K562 (cell line): ENCODE measurements around the gene CIAO2A. TPM values are rescaled to one million over a fixed set of nuclear protein-coding genes. Genes with fewer than 3 reads are reported as not detected.

ENCODE experiments used
- BCOR ChIP-seq: fragments of 450-650 bp; IDR thresholded peaks from 2 replicates; pipeline ENCODE4 v1.6.1; 2016
- E2F3 ChIP-seq: fragments of 250-450 bp; sonication (Bioruptor Pico); IDR thresholded peaks from 2 replicates; pipeline ENCODE4 v1.4.0; 2020; ENCODE audit warnings: mild to moderate bottlenecking
- FIP1L1 ChIP-seq: fragments of 200-400 bp; formaldehyde crosslinking; IDR thresholded peaks from 2 replicates; pipeline ENCODE4 v1.6.1; 2018; ENCODE audit warnings: mild to moderate bottlenecking, low read depth, low read length; ENCODE audit not compliant: poor library complexity, severe bottlenecking
- LARP7 ChIP-seq: fragments of 450-650 bp; IDR thresholded peaks from 2 replicates; pipeline ENCODE4 v1.6.1; 2016
- MEF2A ChIP-seq: IDR thresholded peaks from 2 replicates; pipeline ENCODE4 v1.6.1; 2011; ENCODE audit warnings: low read depth, mild to moderate bottlenecking, low read length, moderate library complexity; ENCODE audit not compliant: control insufficient read depth
- NFRKB ChIP-seq: fragments of 450-650 bp; IDR thresholded peaks from 2 replicates; pipeline ENCODE4 v1.6.1; 2016; ENCODE audit warnings: low read depth
- NR2C1 ChIP-seq, 2 experiments: fragments of 450-650 bp; IDR thresholded peaks; 2 replicates each; pipeline ENCODE4 v1.6.1; 2017; ENCODE audit warnings: mild to moderate bottlenecking in 2 of 2, antibody characterized with exemption in 1 of 2, inconsistent platforms in 1 of 2, missing compliant biosample characterization in 1 of 2, missing genetic modification characterization in 1 of 2
- SRF ChIP-seq, 2 experiments: fragments of 250-450, 450-650 bp in 1 of 2; sonication (Bioruptor Pico) in 1 of 2; sonication (generic) in 1 of 2; formaldehyde crosslinking; IDR thresholded peaks; 2 replicates each; pipeline versions ENCODE4 v1.5.0 to v1.5.1; 2020 to 2022; ENCODE audit warnings: mild to moderate bottlenecking in 1 of 2, missing genetic modification reagents in 1 of 2
- SRSF9 ChIP-seq: fragments of 200-400 bp; formaldehyde crosslinking; IDR thresholded peaks from 2 replicates; pipeline ENCODE4 v1.6.1; 2017; ENCODE audit warnings: low read depth, low read length, borderline replicate concordance
- TEAD1 ChIP-seq, 2 experiments: fragments of 450-650 bp in 1 of 2; sonication (generic) in 1 of 2; formaldehyde crosslinking; IDR thresholded peaks; 2 replicates each; pipeline versions ENCODE4 v1.4.0 to v1.8.0; 2020 to 2022; ENCODE audit warnings: mild to moderate bottlenecking in 2 of 2, missing genetic modification reagents in 1 of 2
- XRCC5 ChIP-seq: fragments of 200-400 bp; formaldehyde crosslinking; IDR thresholded peaks from 2 replicates; pipeline ENCODE4 v1.6.1; 2017; ENCODE audit warnings: low read depth, mild to moderate bottlenecking, low read length
- ZNF644 ChIP-seq: fragments of 200-800 bp; sonication (Bioruptor generic); IDR thresholded peaks from 2 replicates; pipeline ENCODE4 v1.6.1; 2016; ENCODE audit warnings: low read depth, missing genetic modification characterization, missing compliant biosample characterization
- polyA plus RNA-seq, 8 experiments: library from polyadenylated mRNA; depleted of rRNA in 4 of 8; stranded (reverse) in 5 of 8; unstranded in 3 of 8; fragments of >200 nt; fragmentation: Nextera tagmentation in 2 of 8; fragmentation: Illumina TruSeq in 1 of 8; extraction: Ambion mirVana in 2 of 8; extraction: Trizol in 1 of 8; gene quantifications; 2 replicates each; pipeline versions ENCODE4 v1.2.1 to v1.2.3, GENCODE V29; 2011 to 2014; ENCODE audit warnings: inconsistent platforms in 1 of 8, missing spikeins in 1 of 8
- total RNA-seq, 7 experiments: library from RNA; depleted of rRNA in 6 of 7; stranded (reverse); fragments of >200 nt in 6 of 7; fragmentation: Illumina TruSeq in 2 of 7; extraction: Trizol in 2 of 7; gene quantifications; 2 replicates each; pipeline versions ENCODE4 v1.2.1 to v1.2.3, GENCODE V29; 2011 to 2021; ENCODE audit warnings: low replicate concordance in 1 of 7
- TF ChIP-seq, protein P1 (sequence below): IDR thresholded peaks from 3 replicates; pipeline ENCODE4 v1.6.1; 2011; ENCODE audit warnings: borderline replicate concordance, mild to moderate bottlenecking, moderate library complexity; ENCODE audit not compliant: insufficient read length; ENCODE audit errors: extremely low read depth
- TF ChIP-seq, protein P2 (sequence below): sonication (generic); formaldehyde crosslinking; IDR thresholded peaks from 2 replicates; pipeline ENCODE4 v1.8.0; 2022; ENCODE audit warnings: mild to moderate bottlenecking, missing genetic modification reagents
- TF ChIP-seq, protein P3 (sequence below), 2 experiments: fragments of 450-650 bp; IDR thresholded peaks; 2 replicates each; pipeline ENCODE4 v1.6.1; 2018; ENCODE audit warnings: mild to moderate bottlenecking in 2 of 2, low read depth in 1 of 2; ENCODE audit not compliant: partially characterized antibody in 2 of 2
- TF ChIP-seq, protein P4 (sequence below): sonication (generic); formaldehyde crosslinking; IDR thresholded peaks from 2 replicates; pipeline ENCODE4 v1.8.1; 2023; ENCODE audit warnings: mild to moderate bottlenecking, missing genetic modification reagents

CIAO2A gene
- total and polyA plus RNA-seq, 9 of the 15 experiments (the other 6 are each of a cell fraction or from before 2014, with no cell fraction given) = 161 to 429 (median 313) TPM

DNA sequence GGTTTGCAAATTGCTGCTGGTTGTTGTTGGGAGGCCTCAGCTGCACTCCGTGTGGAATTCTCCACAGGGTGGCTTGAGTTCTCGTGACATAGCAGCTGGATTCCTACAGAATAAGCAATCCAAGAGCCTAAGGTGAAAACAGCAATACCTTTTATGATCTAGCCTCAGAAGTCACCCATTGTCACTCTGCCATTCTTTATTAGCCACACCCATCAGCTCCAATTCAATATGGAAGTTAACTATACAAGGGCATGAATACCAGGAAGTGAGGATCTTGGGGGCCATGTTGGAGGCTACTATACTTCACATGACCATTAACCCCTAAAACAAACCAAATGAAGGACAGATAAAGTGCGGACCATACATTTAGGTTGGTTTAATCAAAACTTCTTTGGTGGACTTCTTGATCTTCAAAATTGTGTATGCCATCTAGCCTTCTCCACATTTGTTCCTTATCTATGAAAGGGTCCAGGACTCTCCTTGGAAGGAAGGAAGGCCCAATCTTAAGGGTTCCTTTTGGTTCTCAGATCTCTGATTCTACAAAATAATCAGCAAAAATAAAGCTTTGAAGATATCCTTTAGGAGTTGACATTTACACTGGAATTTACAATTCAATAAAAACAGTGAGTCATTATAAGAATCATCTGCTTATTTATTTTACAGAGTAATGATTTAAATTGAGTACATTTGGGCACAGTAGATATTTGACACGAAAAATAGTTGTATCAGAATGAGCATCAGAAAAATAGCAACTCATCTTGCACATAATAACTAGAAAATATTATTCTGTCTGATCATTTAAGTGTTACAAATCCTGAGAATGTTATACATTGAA lies 21.5 kb downstream of the CIAO2A start (continued):
- TF ChIP-seq, protein P1, sequence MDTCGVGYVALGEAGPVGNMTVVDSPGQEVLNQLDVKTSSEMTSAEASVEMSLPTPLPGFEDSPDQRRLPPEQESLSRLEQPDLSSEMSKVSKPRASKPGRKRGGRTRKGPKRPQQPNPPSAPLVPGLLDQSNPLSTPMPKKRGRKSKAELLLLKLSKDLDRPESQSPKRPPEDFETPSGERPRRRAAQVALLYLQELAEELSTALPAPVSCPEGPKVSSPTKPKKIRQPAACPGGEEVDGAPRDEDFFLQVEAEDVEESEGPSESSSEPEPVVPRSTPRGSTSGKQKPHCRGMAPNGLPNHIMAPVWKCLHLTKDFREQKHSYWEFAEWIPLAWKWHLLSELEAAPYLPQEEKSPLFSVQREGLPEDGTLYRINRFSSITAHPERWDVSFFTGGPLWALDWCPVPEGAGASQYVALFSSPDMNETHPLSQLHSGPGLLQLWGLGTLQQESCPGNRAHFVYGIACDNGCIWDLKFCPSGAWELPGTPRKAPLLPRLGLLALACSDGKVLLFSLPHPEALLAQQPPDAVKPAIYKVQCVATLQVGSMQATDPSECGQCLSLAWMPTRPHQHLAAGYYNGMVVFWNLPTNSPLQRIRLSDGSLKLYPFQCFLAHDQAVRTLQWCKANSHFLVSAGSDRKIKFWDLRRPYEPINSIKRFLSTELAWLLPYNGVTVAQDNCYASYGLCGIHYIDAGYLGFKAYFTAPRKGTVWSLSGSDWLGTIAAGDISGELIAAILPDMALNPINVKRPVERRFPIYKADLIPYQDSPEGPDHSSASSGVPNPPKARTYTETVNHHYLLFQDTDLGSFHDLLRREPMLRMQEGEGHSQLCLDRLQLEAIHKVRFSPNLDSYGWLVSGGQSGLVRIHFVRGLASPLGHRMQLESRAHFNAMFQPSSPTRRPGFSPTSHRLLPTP = no peak
- TF ChIP-seq BCOR (no peak), LARP7 (no peak), TEAD1 (CRISPR knock-in tag; IDR thresholded peaks at IDR 0.05) (no peak; a peak in 1 of 4 replicates), FIP1L1 (no peak), MEF2A (no peak), SRSF9 (no peak), E2F3 (CRISPR knock-in tag) (no peak), SRF (CRISPR knock-in tag; IDR thresholded peaks at IDR 0.05) (peak; percentile 78 to 87), NFRKB (0 out of 2 replicates have a peak, but pooled peaks have one; percentile 26), ZNF644 (tag) (peak; percentile 73), NR2C1 (IDR thresholded peaks at IDR 0.05) (no peak), NR2C1 (tag; IDR thresholded peaks at IDR 0.05) (peak; percentile 68), XRCC5 (no peak)
- TF ChIP-seq, protein P2, sequence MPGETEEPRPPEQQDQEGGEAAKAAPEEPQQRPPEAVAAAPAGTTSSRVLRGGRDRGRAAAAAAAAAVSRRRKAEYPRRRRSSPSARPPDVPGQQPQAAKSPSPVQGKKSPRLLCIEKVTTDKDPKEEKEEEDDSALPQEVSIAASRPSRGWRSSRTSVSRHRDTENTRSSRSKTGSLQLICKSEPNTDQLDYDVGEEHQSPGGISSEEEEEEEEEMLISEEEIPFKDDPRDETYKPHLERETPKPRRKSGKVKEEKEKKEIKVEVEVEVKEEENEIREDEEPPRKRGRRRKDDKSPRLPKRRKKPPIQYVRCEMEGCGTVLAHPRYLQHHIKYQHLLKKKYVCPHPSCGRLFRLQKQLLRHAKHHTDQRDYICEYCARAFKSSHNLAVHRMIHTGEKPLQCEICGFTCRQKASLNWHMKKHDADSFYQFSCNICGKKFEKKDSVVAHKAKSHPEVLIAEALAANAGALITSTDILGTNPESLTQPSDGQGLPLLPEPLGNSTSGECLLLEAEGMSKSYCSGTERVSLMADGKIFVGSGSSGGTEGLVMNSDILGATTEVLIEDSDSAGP (CRISPR knock-in tag) = no peak
- TF ChIP-seq, protein P3, sequence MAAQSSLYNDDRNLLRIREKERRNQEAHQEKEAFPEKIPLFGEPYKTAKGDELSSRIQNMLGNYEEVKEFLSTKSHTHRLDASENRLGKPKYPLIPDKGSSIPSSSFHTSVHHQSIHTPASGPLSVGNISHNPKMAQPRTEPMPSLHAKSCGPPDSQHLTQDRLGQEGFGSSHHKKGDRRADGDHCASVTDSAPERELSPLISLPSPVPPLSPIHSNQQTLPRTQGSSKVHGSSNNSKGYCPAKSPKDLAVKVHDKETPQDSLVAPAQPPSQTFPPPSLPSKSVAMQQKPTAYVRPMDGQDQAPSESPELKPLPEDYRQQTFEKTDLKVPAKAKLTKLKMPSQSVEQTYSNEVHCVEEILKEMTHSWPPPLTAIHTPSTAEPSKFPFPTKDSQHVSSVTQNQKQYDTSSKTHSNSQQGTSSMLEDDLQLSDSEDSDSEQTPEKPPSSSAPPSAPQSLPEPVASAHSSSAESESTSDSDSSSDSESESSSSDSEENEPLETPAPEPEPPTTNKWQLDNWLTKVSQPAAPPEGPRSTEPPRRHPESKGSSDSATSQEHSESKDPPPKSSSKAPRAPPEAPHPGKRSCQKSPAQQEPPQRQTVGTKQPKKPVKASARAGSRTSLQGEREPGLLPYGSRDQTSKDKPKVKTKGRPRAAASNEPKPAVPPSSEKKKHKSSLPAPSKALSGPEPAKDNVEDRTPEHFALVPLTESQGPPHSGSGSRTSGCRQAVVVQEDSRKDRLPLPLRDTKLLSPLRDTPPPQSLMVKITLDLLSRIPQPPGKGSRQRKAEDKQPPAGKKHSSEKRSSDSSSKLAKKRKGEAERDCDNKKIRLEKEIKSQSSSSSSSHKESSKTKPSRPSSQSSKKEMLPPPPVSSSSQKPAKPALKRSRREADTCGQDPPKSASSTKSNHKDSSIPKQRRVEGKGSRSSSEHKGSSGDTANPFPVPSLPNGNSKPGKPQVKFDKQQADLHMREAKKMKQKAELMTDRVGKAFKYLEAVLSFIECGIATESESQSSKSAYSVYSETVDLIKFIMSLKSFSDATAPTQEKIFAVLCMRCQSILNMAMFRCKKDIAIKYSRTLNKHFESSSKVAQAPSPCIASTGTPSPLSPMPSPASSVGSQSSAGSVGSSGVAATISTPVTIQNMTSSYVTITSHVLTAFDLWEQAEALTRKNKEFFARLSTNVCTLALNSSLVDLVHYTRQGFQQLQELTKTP (IDR thresholded peaks at IDR 0.05; ENCODE audit: low read depth in 1 of 2, partially characterized antibody in 2 of 2) = no peak
- TF ChIP-seq, protein P4, sequence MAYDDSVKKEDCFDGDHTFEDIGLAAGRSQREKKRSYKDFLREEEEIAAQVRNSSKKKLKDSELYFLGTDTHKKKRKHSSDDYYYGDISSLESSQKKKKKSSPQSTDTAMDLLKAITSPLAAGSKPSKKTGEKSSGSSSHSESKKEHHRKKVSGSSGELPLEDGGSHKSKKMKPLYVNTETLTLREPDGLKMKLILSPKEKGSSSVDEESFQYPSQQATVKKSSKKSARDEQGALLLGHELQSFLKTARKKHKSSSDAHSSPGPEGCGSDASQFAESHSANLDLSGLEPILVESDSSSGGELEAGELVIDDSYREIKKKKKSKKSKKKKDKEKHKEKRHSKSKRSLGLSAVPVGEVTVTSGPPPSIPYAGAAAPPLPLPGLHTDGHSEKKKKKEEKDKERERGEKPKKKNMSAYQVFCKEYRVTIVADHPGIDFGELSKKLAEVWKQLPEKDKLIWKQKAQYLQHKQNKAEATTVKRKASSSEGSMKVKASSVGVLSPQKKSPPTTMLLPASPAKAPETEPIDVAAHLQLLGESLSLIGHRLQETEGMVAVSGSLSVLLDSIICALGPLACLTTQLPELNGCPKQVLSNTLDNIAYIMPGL (CRISPR knock-in tag) = no peak
